HepG2 (cell line): ENCODE results near the gene IPCEF1. TPM values are rescaled to one million over a fixed set of nuclear protein-coding genes. Genes with fewer than 3 reads are reported as not detected.

Experiments
- ATAC-seq: fragments of 200-7000 bp; cut with Tn5 transposase; 3 replicates; pipeline ENCODE4 v1.9.1; 2020; ENCODE audit warnings: mild to moderate bottlenecking, moderate library complexity
- BruUV-seq: library from RNA; stranded (reverse); fragments of 400-500 nt; replicated peaks from 2 replicates; lab custom pipeline; 2021; lab: Mats Ljungman, UMichigan
- CTCF ChIA-PET: fragments of 300-600 bp; formaldehyde crosslinking; extraction: SDS; loops from one replicate; lab custom pipeline; 2021; ENCODE audit warnings: low total read pairs, inconsistent platforms, low intra/inter-chr PET ratio; lab: Yijun Ruan, JAX
- POLR2A ChIA-PET: fragments of 350-600 bp; sonication (Branson Sonifier 250); formaldehyde crosslinking; loops from one replicate; lab custom pipeline; 2020; ENCODE audit warnings: antibody characterized with exemption, inconsistent platforms; lab: Yijun Ruan, JAX
- DNase-seq: peaks from one replicate; pipeline ENCODE4 v3.0.0-alpha.2; 2015; ENCODE audit warnings: low spot score
- FAIRE-seq: peaks from 3 replicates; lab custom pipeline; 2011; peaks lifted over from hg19 to GRCh38; lab: Jason Lieb, UNC
- H2AFZ ChIP-seq: one replicate; pipeline ENCODE4 v1.6.1; 2011; ENCODE audit warnings: low read length, inconsistent platforms
- H3K27ac ChIP-seq: fragments of 300-600 bp; 3 replicates; pipeline ENCODE4 v1.8.0; 2011; ENCODE audit warnings: mixed run types, mild to moderate bottlenecking, mixed read lengths, low read length, inconsistent platforms; ENCODE audit not compliant: insufficient read depth; ENCODE audit errors: extremely low read length
- H3K27me3 ChIP-seq, 2 experiments: fragments of 200-600 bp in 1 of 2; 2 replicates in 1 of 2; 3 replicates in 1 of 2; pipeline versions ENCODE4 v1.6.0 to v1.8.0; 2011; ENCODE audit warnings: low read length in 2 of 2, mild to moderate bottlenecking in 2 of 2, moderate library complexity in 2 of 2, inconsistent platforms in 1 of 2; ENCODE audit not compliant: insufficient read depth in 2 of 2, control insufficient read depth in 1 of 2
- H3K36me3 ChIP-seq, 2 experiments: fragments of 200-600 bp in 1 of 2; replicated peaks in 1 of 2; 2 replicates in 1 of 2; 3 replicates in 1 of 2; pipeline versions ENCODE4 v1.5.1 to v1.8.0; 2011; ENCODE audit warnings: low read length in 2 of 2, inconsistent platforms in 1 of 2; ENCODE audit not compliant: insufficient read depth in 2 of 2, control insufficient read depth in 1 of 2
- H3K4me1 ChIP-seq: 2 replicates; pipeline ENCODE4 v1.5.1; 2012; ENCODE audit warnings: low read length, inconsistent platforms; ENCODE audit not compliant: insufficient read depth
- H3K4me2 ChIP-seq: 2 replicates; pipeline ENCODE4 v1.6.0; 2011; ENCODE audit warnings: low read depth, low read length, inconsistent platforms
- H3K4me3 ChIP-seq, 3 experiments: fragments of 200-600 bp in 1 of 3; sonication (generic), shearing (Covaris generic) in 1 of 3; replicated peaks in 1 of 3; 2 replicates each; pipeline ENCODE4 v1.5.1; 2011 to 2016; ENCODE audit warnings: low read length in 3 of 3, inconsistent platforms in 2 of 3, low read depth in 2 of 3, mild to moderate bottlenecking in 2 of 3, control low read depth in 1 of 3, mixed read lengths in 1 of 3; ENCODE audit not compliant: insufficient read depth in 1 of 3
- H3K79me2 ChIP-seq: one replicate; pipeline ENCODE4 v1.6.1; 2011; ENCODE audit warnings: low read length, inconsistent platforms; ENCODE audit not compliant: insufficient read depth
- H3K9ac ChIP-seq: 2 replicates; pipeline ENCODE4 v1.6.0; 2011; ENCODE audit warnings: mild to moderate bottlenecking, low read depth, low read length, inconsistent platforms; ENCODE audit not compliant: insufficient read depth
- H3K9me3 ChIP-seq: 2 replicates; pipeline ENCODE4 v1.5.1; 2012; ENCODE audit warnings: mild to moderate bottlenecking, low read length
- H4K20me1 ChIP-seq: 2 replicates; pipeline ENCODE4 v1.6.0; 2011; ENCODE audit warnings: inconsistent platforms, mild to moderate bottlenecking, low read length, moderate library complexity; ENCODE audit not compliant: insufficient read depth
- AHDC1 ChIP-seq: sonication (generic); formaldehyde crosslinking; IDR thresholded peaks from 2 replicates; pipeline ENCODE4 v1.5.1; 2020; ENCODE audit warnings: mild to moderate bottlenecking, missing genetic modification reagents, borderline replicate concordance
- CHD4 ChIP-seq: fragments of 200-600 bp; sonication (generic); IDR thresholded peaks from 2 replicates; pipeline ENCODE4 v1.7.0; 2017; ENCODE audit warnings: mild to moderate bottlenecking, low read length, borderline replicate concordance
- HOXD1 ChIP-seq: sonication (generic); formaldehyde crosslinking; IDR thresholded peaks from 2 replicates; pipeline ENCODE4 v1.5.0; 2020; ENCODE audit warnings: missing genetic modification reagents
- KIAA2018 ChIP-seq: sonication (generic); formaldehyde crosslinking; IDR thresholded peaks from 2 replicates; pipeline ENCODE4 v1.5.0; 2020; ENCODE audit warnings: mild to moderate bottlenecking, missing genetic modification reagents, borderline replicate concordance
- NFYB ChIP-seq: sonication (generic); formaldehyde crosslinking; IDR thresholded peaks from 2 replicates; pipeline ENCODE4 v1.4.0; 2020; ENCODE audit warnings: missing genetic modification reagents
- RORA ChIP-seq: sonication (generic); formaldehyde crosslinking; IDR thresholded peaks from 2 replicates; pipeline ENCODE4 v1.5.0; 2020; ENCODE audit warnings: mild to moderate bottlenecking, missing genetic modification reagents, moderate library complexity
- SRY ChIP-seq: sonication (generic); formaldehyde crosslinking; IDR thresholded peaks from 2 replicates; pipeline ENCODE4 v1.8.0; 2022; ENCODE audit warnings: mild to moderate bottlenecking, missing genetic modification reagents
- TP53 ChIP-seq: sonication (generic); formaldehyde crosslinking; conservative IDR thresholded peaks from 2 replicates; pipeline ENCODE4 v1.4.0; 2020; ENCODE audit warnings: missing genetic modification reagents
- ZC3H13 ChIP-seq: sonication (generic); formaldehyde crosslinking; IDR thresholded peaks from 2 replicates; pipeline ENCODE4 v1.8.1; 2023; ENCODE audit warnings: mild to moderate bottlenecking, missing genetic modification reagents, moderate library complexity
- ZNF460 ChIP-seq: sonication (generic); formaldehyde crosslinking; IDR thresholded peaks from 2 replicates; pipeline ENCODE4 v1.5.1; 2020; ENCODE audit warnings: missing genetic modification reagents, mild to moderate bottlenecking, borderline replicate concordance
- ZNF557 ChIP-seq: sonication (generic); formaldehyde crosslinking; IDR thresholded peaks from 2 replicates; pipeline ENCODE4 v1.4.0; 2020; ENCODE audit warnings: missing genetic modification reagents
- WGBS: methylation state at CpG from one replicate; pipeline ENCODE4 v1.1.6; 2017; ENCODE audit warnings: low lambda C conversion rate; 5-methylcytosine and 5-hydroxymethylcytosine counted together
- in situ Hi-C: cut with HindIII; loops from 2 replicates; pipeline ENCODE4 v1.10.0; 2017; ENCODE audit warnings: low pct_unique_long_range_greater_than_20kb; ENCODE audit not compliant: extremely low pct_ligation_motif_present
- intact Hi-C: fragments of 100-400 bp; cut with micrococcal nuclease; formaldehyde crosslinking; loops from one replicate; pipeline ENCODE4 v1.10.0; 2022; ENCODE audit not compliant: unreplicated experiment
- polyA plus RNA-seq, 8 experiments: library from polyadenylated mRNA; depleted of rRNA in 3 of 8; stranded (reverse) in 7 of 8; unstranded in 1 of 8; fragments of >200 nt; fragmentation: Illumina TruSeq in 4 of 8; extraction: Trizol in 4 of 8; gene quantifications; 2 replicates each; pipeline versions ENCODE4 v1.2.1 to v1.2.3, GENCODE V29; 2011 to 2016; ENCODE audit warnings: low read depth in 4 of 8, missing spikeins in 1 of 8, mixed read lengths in 1 of 8; ENCODE audit not compliant: insufficient read depth in 1 of 8
- total RNA-seq, 5 experiments: library from RNA; depleted of rRNA; stranded (reverse); fragments of >200 nt; fragmentation: Illumina TruSeq; extraction: Trizol; gene quantifications; 2 replicates each; pipeline ENCODE4 v1.2.3, GENCODE V29; 2016; ENCODE audit warnings: low read depth in 1 of 5

Gene IPCEF1
- total and polyA plus RNA-seq, 2 of the 13 experiments (the other 11 are each of a cell fraction or from before 2014, with no cell fraction given), result 0.03 TPM; not detected in 1

GRCh38 chr6:154222716-154223115 is 133.9 kb downstream of the IPCEF1 start (continued):
- TF ChIP-seq KIAA2018 (no peak), SRY (CRISPR knock-in tag) (no peak), ZNF557 (CRISPR knock-in tag) (no peak)

- no peak overlapping the region for H2AFZ ChIP-seq
- DNase-seq (no peak), FAIRE-seq (no peak), ATAC-seq (no peak)
- no peak overlapping the region for H3K9ac ChIP-seq
- no peaks in the 10 kb centered on the region for H4K20me1 ChIP-seq
- POLR2A ChIA-PET, result no interaction called here
- no peaks in the 10 kb centered on the region for H3K79me2 ChIP-seq
- H3K27ac ChIP-seq, result no peak overlapping the region
- in situ Hi-C loops, result no loop called here
- H3K4me3 ChIP-seq, result no peak overlapping the region
- H3K36me3 ChIP-seq, result no peaks in the 10 kb centered on the region
- H3K27me3 ChIP-seq, result peaks cover 0 to 15% of the 10 kb centered on the region in 2 experiments; a peak in 2 of 5 replicates
- H3K4me1 ChIP-seq, result no peaks in the 10 kb centered on the region
- H3K9me3 ChIP-seq, result no peaks in the 10 kb centered on the region
- intact Hi-C loops, result no loop called here
- CTCF ChIA-PET, result no interaction called here
- 19% methylated on average over 6 of the region's 6 CpGs for WGBS
- H3K4me2 ChIP-seq, result no peak overlapping the region
- BruUV-seq, result no TSS peak
- TF ChIP-seq TP53 (CRISPR knock-in tag) (no peak), CHD4 (no peak), AHDC1 (CRISPR knock-in tag) (no peak), RORA (no peak), ZNF460 (CRISPR knock-in tag) (no peak), ZC3H13 (no peak), HOXD1 (CRISPR knock-in tag) (no peak), NFYB (CRISPR knock-in tag) (no peak)
Observed at GRCh38 chr6:154219250-154219649, 137.4 kb downstream of the IPCEF1 start.
